Activated CD8-positive, alpha-beta memory T cell treated with anti-CD3 and anti-CD28 coated beads for 36 hours (primary cell): Measurements from ENCODE around the gene NEURL3. TPM values are rescaled to one million over a fixed set of nuclear protein-coding genes. Genes with fewer than 3 reads are reported as not detected.

Experiments used
- CTCF ChIA-PET: fragments of 350-600 bp; sonication (Branson Sonifier 250); formaldehyde crosslinking; loops from one replicate; lab custom pipeline; 2021; ENCODE audit warnings: antibody characterized with exemption; lab: Charles Lee
- POLR2A ChIA-PET: fragments of 350-600 bp; sonication (Branson Sonifier 250); formaldehyde crosslinking; loops from one replicate; lab custom pipeline; 2021; ENCODE audit warnings: antibody characterized with exemption; lab: Charles Lee
- total RNA-seq, 2 experiments: library from RNA; stranded (reverse); gene quantifications; one replicate each; pipeline ENCODE4 v1.2.3, GENCODE V29; 2021

Gene NEURL3, protein sequence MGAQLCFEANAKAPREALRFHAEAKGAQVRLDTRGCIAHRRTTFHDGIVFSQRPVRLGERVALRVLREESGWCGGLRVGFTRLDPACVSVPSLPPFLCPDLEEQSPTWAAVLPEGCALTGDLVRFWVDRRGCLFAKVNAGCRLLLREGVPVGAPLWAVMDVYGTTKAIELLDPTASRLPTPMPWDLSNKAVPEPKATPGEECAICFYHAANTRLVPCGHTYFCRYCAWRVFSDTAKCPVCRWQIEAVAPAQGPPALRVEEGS
- under 1 TPM; 0.10 to 0.13 TPM for total RNA-seq

DNA sequence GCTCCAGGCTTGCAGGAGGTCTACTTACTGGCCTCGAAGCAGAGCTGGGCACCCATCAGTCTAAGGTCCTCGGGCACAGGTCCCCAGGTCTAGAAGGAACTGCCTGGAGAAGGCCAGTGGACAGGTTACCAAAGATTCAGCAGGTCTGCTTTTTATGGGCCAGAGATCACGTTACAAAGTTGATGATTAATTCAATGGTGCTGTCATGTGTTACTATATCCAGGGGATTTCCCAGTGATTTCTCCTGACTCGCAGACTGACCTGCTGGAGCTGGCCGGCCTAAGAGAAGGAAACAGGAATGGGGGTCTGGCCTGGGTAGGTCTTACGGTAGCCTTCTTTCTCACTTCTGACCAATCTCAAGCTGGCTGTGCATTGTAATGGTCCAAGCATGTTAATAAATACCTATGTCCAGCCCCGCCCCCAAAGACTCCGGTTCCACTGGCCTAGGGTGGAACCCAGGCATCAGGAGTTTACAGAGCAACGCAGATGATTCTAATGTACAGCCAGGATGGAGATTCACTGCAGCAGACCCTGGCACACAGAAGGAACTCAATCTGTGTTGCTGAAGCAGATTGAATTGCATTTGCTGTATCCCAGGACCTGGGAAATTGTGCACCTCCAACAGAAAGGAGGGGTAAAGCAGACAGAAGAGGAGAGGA, at the start of gene NEURL3:
TSS of gene NEURL3 (minus strand) at position 127 of the 659 bp plus-strand sequence. CDS start at position 56, 71 bp downstream.
- CTCF ChIA-PET, result interaction anchor here (0.6 to 1.1 kb wide), 6 partner anchors 38 to 235 kb away, joined by 3 to 4 read pairs (median 3); no protein-coding TSS in a partner anchor
- POLR2A ChIA-PET, result interaction anchor here (0.6 kb wide), 1 partner anchor 72 kb away, joined by 6 read pairs; no protein-coding TSS in a partner anchor

DNA sequence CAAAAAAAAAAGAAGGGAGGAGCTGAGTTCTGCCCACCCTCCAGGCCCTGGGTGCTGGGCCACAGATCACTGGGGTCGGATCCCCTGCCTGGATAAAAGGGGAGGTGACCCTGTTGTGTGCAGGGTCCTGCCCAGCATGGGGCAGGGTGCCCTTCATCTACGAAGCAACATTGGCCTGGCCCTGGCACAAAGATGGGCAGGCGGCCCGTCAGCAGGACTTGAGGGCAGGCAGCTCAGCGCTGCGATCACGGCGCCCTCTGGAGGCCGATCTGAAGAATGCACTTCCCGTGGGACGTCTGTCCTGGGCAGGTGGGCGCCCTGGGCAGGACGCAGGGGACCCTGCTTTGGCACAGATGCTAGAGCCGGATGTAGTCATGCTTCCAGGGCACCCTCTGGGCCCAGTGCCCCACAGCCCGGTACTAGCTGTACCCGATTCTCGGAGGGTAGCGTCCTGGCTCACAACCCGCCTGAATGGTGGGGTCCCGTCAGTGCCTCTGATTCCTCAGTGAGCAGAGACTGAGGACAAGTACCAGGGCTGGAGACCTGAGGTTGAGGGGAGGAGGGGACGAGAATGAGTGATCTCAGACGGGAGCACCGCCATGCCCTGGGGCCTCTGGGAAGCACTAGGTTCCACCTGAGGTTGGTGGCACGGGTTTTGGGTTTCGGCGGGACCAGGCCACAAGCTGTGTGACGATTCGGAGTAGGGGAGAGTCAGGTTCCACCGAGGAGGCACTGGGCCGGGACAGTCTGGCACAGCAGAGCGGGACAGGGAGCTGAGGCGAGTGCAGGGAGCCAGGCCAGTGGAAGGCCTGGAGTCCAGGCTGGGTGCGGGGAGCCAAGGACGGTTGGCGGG, 49.4 kb upstream of the NEURL3 start:
- ChIA-PET POLR2A (interaction anchor here (0.6 to 7.7 kb wide), 7 partner anchors 8 to 148 kb away, joined by 3 to 48 read pairs (median 6); partner anchors contain the start of gene ARID5A), CTCF (interaction anchor here (0.6 to 4.3 kb wide), 28 partner anchors 10 to 314 kb away, joined by 3 to 20 read pairs (median 4); no protein-coding TSS in a partner anchor)

DNA sequence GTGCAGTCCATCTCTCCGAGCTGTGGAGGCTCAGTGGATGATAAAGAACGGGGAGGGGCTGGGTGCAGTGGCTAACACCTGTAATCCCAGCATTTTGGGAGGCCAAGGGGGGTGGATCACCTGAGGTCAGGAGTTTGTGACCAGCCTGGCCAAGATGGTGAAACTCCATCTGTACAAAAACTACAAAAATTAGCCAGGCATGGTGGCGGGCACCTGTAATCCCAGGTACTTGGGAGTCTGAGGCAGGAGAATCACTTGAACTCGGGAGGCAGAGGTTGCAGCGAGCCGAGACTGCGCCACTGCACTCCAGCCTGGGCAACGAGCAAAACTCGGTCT, 48.8 kb upstream of the NEURL3 start:
- CTCF ChIA-PET, result interaction anchor here (0.6 to 4.3 kb wide), 26 partner anchors 9 to 314 kb away, joined by 3 to 20 read pairs (median 4); no protein-coding TSS in a partner anchor
- POLR2A ChIA-PET, result interaction anchor here (1.1 to 7.7 kb wide), 6 partner anchors 10 to 147 kb away, joined by 4 to 48 read pairs (median 6); partner anchors contain the start of gene ARID5A

DNA sequence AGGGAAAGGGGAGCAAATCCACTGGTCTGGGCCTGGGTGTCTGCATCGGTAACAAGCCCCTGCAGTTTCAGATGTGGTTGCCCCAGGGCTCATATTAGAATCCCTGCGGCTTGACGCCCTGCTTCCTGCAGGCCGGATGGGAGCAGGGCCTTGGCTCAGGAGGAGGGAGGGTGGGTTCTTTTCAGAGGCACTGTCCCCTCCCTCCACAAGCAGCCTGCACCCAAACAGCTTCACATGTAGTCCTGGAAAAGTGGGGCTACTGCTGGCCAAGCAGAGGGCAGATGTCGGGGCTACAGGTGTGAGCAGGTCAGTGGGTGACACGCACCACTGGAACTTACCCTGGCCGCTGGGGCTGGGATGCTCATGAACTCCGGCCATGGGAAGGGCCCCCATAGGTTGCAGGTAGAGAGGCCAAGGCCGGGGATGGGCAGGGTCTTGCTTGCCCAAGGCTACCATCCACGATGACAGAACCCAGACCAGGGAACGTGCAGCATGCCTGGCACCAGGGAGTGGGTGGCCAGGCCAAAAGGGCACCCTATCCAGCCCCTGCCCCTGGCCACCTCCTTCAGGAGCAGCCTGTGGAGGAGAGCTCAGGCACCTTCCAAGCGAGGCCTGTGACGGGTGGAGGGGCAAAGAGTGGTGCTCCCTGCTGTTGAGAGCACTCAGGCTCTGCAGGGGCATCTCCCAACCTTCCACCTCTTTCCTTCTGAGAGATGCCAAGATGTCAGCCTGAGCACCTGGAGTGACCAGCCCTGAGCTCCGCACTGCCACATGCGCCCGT, 48.2 kb upstream of the NEURL3 start:
- ChIA-PET CTCF (interaction anchor here (0.7 to 4.3 kb wide), 18 partner anchors 8 to 264 kb away, joined by 3 to 20 read pairs (median 6); no protein-coding TSS in a partner anchor), POLR2A (interaction anchor here (1.1 to 7.7 kb wide), 6 partner anchors 9 to 147 kb away, joined by 4 to 48 read pairs (median 6); partner anchors contain the start of gene ARID5A)

DNA sequence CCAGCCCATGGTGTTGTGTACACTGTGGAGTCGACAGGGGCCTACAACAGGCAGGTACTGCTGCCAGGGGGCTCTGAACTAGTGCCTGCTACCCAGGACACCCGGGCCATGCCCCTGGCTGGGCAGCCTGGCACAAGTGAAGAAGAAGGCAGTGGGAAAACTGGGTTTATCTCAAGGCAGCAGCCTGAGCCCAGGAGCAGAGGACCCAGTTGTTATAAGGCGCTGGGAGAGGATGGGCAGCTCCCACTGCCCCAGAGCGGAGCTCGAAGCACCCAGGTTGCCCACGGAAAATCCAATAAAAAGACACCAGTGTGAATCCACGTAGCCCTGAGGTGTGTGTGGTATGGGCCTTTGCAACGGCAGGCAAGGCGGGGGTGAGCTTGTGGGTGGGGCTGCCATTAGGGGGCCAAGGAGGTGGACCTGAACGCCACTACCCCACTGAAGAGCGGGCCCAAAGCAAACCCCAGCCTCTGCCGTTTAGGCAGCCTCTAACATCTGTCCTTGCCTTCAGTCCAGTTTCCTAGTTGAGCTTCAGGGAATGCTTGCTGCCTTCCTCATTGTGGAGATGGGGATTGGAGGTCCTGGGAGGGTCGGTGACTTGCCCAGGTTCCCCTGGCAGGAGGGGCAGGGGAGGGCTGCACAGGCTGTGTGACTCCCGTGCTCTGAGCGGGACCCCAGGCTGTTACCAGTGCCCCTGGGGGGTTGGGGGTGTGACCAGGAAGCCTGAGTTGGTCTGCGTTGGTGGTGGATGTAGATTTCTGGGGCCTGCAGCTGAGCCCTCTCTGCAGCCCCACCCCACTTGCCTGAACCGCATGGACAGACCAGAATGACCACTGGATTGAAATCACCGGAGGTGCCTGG, 47.4 kb upstream of the NEURL3 start:
- CTCF ChIA-PET, result interaction anchor here (1.3 to 4.3 kb wide), 3 partner anchors 15 to 22 kb away, joined by 3 to 20 read pairs (median 17); no protein-coding TSS in a partner anchor
- POLR2A ChIA-PET, result interaction anchor here (1.2 to 7.7 kb wide), 2 partner anchors 11 to 14 kb away, joined by 4 to 48 read pairs; partner anchors contain the start of gene ARID5A

DNA sequence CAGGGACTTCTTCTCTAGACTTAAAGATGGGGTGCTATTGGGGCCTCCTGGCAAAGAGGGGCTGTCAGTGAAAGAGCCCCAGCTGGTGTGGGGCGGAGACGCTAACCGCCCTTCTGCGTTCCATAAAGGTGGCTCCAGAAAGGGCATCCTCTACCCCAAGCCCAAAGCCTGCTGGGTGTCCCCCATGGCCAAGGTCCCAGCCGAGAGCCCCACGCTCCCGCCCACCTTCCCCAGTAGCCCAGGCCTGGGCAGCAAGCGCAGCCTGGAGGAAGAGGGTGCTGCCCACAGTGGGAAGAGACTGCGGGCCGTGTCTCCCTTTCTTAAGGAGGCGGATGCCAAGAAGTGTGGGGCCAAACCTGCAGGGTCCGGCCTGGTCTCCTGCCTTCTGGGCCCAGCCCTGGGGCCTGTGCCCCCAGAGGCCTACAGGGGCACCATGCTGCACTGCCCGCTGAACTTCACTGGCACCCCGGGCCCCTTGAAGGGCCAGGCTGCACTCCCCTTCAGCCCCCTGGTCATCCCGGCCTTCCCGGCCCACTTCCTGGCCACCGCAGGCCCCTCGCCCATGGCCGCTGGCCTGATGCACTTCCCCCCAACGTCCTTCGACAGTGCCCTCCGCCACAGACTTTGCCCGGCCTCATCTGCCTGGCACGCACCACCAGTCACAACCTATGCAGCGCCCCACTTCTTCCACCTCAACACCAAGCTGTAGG, 46.6 kb upstream of the NEURL3 start:
- CTCF ChIA-PET, result interaction anchor here (1.3 to 3.5 kb wide), 2 partner anchors 14 to 21 kb away, joined by 3 to 17 read pairs; no protein-coding TSS in a partner anchor
- POLR2A ChIA-PET, result interaction anchor here (7.7 kb wide), 1 partner anchor 13 kb away, joined by 48 read pairs; the partner anchor contains the start of gene ARID5A

DNA sequence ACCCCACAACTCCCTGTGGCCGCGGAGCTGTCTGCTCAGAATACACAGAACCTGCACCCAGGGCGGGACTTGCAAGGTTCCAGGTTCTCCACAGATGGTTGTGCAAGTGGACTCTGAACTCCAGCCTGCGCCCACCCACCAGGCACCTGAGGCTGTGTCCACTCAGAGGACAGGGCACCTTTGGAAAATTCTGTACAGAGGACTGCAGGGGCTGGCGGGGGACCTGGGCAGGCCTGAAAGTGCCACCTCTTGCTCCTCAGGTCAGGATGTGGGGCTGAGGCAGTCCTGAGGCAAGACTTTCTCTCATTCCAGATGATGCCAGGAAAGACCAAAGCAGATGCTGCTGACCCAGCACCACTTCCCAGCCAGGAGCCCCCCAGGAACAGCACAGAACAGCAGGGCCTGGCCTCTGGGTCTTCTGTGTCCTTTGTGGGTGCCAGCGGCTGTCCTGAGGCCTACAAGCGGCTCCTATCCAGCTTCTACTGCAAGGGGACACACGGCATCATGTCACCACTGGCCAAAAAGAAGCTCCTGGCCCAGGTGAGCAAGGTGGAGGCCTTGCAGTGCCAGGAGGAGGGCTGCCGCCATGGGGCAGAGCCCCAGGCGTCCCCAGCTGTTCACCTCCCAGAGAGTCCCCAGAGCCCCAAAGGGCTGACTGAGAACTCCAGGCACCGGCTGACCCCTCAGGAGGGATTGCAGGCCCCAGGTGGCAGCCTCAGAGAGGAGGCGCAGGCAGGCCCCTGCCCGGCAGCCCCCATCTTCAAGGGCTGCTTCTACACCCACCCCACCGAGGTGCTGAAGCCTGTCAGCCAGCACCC, 45.8 kb upstream of the NEURL3 start:
- POLR2A ChIA-PET, result interaction anchor here (7.7 kb wide), 1 partner anchor 12 kb away, joined by 48 read pairs; the partner anchor contains the start of gene ARID5A
- CTCF ChIA-PET, result no interaction called here

DNA sequence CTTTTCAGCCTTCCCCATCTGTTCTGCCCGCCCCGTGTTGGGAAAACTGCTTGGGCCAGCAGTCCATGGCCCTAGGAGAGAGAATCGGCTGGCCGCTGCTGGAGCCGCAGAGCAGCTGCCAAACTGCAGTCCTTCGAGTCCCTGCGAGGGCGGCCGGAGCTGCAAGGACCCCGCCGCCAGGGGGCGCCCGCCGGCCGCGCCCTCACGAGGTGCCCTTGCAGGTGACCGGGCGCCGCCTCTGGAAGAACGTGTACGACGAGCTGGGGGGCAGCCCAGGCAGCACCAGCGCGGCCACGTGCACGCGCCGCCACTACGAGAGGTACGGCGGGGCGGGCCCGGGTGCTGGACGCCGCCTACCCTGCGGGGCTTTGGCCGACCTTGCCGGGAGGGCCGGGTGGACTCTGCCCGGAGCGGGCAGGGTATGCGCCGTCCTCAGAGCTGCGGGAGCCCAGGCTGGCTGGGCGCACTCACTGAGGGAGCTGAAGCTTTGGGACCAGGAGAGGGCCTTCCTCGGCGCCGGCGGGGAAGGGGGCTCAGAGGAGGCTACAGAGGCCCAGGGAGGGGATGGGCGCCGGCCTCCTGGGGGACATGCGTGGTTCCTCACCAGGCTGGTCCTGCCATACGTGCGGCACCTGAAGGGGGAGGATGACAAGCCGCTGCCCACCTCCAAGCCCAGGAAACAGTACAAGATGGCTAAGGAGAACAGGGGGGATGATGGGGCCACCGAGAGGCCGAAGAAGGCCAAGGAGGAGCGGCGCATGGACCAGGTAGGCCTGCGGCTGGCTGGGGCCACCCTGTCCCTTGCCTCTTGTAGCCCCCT, 45.0 kb upstream of the NEURL3 start:
- ChIA-PET POLR2A (interaction anchor here (7.7 kb wide), 1 partner anchor 12 kb away, joined by 48 read pairs; the partner anchor contains the start of gene ARID5A), CTCF (no interaction called here)

DNA sequence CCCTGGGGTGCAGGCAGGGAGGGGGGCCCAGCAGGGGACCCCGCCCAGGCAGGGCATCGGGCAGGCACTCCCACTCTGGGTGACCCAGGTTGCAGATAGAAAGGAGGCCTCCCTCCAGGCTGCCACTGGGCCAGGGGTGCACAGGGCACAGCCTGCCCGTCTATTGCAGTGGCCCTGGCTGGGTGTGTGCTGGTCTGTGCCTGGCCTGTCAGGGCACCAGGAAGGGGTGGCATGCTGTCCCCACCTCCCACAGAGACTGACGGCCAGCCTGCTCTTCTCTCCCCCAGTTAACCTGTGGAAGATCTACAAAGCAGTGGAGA, 44.3 kb upstream of the NEURL3 start:
- POLR2A ChIA-PET, result interaction anchor here (7.7 kb wide), 1 partner anchor 11 kb away, joined by 48 read pairs; the partner anchor contains the start of gene ARID5A
- CTCF ChIA-PET, result interaction anchor here (0.6 kb wide), 2 partner anchors 44 to 189 kb away, joined by 3 to 5 read pairs; partner anchors contain the start of gene NEURL3

DNA sequence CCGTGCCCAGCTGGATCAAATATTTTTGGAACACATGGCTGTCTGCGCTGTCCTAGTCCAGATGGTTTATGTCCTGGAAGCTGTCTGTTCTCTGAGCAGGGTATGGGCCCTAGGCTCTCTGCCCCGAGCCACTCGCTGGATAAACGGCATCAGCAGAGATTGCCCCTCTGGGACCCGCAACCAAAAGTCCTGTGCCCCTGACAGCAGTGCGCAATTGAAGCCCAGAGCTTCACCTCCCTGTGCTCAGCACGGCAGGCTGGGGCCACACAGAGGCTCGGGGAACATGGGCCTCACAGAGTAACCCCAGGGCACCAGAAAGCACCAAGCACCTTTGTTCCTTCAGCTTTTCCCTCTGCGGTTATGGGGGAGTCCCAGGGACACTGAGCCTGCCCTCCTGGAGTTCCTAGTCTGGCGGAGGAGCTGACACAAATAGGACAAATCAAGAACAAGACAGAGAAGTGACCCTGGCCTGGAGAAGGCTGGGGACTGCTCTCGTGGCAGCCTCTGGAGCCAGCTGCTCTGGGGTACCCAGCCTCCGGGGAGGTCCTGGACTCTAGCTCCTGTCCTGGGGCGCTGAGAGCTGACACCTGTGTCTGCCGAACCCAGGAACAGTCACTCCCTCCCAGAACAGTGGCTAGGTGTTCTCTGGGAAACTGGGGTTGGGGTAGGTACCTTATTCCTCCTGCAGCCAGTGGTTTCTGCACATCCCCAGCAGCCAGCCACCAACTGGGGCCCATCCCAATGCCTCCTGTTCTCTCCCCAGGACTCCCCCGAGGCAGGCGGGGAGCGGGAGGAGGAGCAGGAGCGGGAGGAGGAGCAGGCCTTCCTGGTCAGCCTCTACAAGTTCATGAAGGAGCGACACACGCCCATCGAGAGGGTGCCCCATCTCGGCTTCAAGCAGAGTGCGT, 43.7 kb upstream of the NEURL3 start:
- CTCF ChIA-PET, result interaction anchor here (0.6 to 2.2 kb wide), 4 partner anchors 10 to 188 kb away, joined by 3 to 7 read pairs (median 4); partner anchors contain the start of gene NEURL3

DNA sequence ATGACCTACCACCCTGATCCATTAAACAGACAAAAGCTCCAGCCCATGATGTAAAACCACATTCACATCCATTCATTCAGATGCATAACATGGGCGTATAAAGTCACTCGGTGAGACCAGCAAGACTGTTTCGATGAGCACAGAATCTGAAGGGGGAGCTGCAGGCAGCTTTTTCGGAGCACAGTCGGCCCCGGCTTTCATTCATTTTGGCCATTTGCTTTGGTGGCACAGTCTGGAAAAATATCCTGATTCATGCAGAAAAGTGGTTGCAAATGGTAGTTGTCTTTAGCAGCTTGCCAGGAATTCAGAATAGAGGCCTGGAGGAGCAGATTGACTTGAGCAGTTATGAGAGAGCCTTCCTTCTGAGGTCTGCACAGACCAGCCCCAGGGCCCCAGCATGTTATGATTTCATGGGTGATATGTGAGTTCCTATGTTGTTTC, 42.6 kb upstream of the NEURL3 start:
- ChIA-PET CTCF (interaction anchor here (1.9 to 2.2 kb wide), 2 partner anchors 9 to 38 kb away, joined by 4 to 7 read pairs; no protein-coding TSS in a partner anchor), POLR2A (interaction anchor here (2.3 kb wide), 1 partner anchor 10 kb away, joined by 16 read pairs; no protein-coding TSS in a partner anchor)

More for the DNA sequence above, 43.7 kb upstream of the NEURL3 start:
- POLR2A ChIA-PET, result interaction anchor here (2.3 kb wide), 1 partner anchor 11 kb away, joined by 16 read pairs; no protein-coding TSS in a partner anchor

DNA sequence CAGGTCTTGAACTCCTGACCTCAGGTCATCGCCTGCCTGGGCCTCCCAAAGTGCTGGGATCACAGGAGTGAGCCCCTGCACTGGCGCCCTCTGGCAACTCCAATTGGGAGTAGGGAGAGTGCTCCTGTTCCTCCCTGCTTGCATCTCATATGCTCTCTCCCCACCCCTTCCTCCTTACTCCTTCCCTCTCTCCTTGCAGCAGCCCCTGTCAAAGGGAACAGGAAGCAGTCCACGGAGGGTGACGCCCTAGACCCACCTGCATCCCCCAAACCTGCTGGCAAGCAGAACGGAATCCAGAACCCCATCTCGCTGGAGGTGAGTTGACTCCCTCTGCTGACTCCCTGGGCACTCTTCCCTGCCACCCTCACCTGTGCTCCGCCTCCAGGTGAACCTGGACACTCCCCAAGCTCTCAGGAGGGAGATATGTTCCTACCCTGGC, 42.1 kb upstream of the NEURL3 start:
- ChIA-PET CTCF (interaction anchor here (0.9 to 2.2 kb wide), 3 partner anchors 9 to 37 kb away, joined by 3 to 7 read pairs (median 4); no protein-coding TSS in a partner anchor), POLR2A (interaction anchor here (1.1 to 2.3 kb wide), 2 partner anchors 9 to 213 kb away, joined by 3 to 16 read pairs; partner anchors contain the start of gene CNNM4)

DNA sequence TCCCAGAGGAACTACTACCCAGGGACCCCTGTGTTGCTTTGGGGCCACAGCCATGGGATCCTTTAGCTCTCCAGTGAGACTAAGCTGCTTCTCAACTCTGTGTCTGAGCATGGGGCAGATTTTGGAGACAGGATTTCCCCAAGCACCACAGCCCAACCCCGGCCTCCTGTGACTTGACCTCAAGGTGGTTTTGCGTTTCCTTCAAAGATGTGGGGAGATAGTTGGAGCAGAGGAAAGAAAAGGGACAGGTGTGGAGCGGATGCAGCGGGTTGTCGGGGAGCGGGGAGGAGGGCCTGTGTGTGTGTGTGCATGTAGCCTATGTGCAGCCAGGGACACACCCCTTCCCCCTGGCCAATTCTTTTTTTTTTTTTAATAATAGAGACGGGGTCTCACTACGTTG, 41.6 kb upstream of the NEURL3 start:
- CTCF ChIA-PET, result interaction anchor here (0.9 to 2.2 kb wide), 2 partner anchors 8 to 19 kb away, joined by 3 to 7 read pairs; no protein-coding TSS in a partner anchor
- POLR2A ChIA-PET, result interaction anchor here (1.1 to 2.3 kb wide), 3 partner anchors 8 to 214 kb away, joined by 3 to 16 read pairs (median 3); partner anchors contain the start of gene CNNM4
